Activated CD8-positive, alpha-beta T cell treated with anti-CD3 and anti-CD28 coated beads for 36 hours (primary cell): ENCODE data around the gene CHD1. TPM values are rescaled to one million over a fixed set of nuclear protein-coding genes. Genes with fewer than 3 reads are reported as not detected.

ENCODE experiments used
- ATAC-seq: fragments of 200-7000 bp; cut with Tn5 transposase; one replicate; pipeline ENCODE4 v1.10.0; 2021; ENCODE audit warnings: mild to moderate bottlenecking, moderate library complexity
- CTCF ChIA-PET: fragments of 350-600 bp; sonication (Branson Sonifier 250); formaldehyde crosslinking; loops from one replicate; lab custom pipeline; 2021; ENCODE audit warnings: antibody characterized with exemption; lab: Charles Lee
- POLR2A ChIA-PET: fragments of 350-600 bp; sonication (Branson Sonifier 250); formaldehyde crosslinking; loops from one replicate; lab custom pipeline; 2021; ENCODE audit warnings: antibody characterized with exemption; lab: Charles Lee
- DNase-seq: peaks from one replicate; pipeline ENCODE4 v3.0.0-alpha.2; 2020
- H3K27ac Mint-ChIP-seq: one replicate; pipeline ENCODE4 v1.8.0; 2021; ENCODE audit warnings: mild to moderate bottlenecking, mixed read lengths
- H3K27me3 Mint-ChIP-seq: one replicate; pipeline ENCODE4 v1.8.0; 2021; ENCODE audit warnings: mixed read lengths
- H3K36me3 Mint-ChIP-seq: one replicate; pipeline ENCODE4 v1.8.0; 2021; ENCODE audit warnings: low read depth, mixed read lengths
- H3K4me1 Mint-ChIP-seq: one replicate; pipeline ENCODE4 v1.8.0; 2021; ENCODE audit warnings: low read depth, mixed read lengths
- H3K4me3 Mint-ChIP-seq: one replicate; pipeline ENCODE4 v1.8.0; 2021; ENCODE audit warnings: mild to moderate bottlenecking, moderate library complexity, mixed read lengths
- H3K9me3 Mint-ChIP-seq: one replicate; pipeline ENCODE4 v1.8.0; 2021; ENCODE audit warnings: mixed read lengths
- CTCF ChIP-seq: fragments of 200-600 bp; IDR thresholded peaks from one replicate; pipeline ENCODE4 v1.8.0; 2022; ENCODE audit warnings: antibody characterized with exemption, mild to moderate bottlenecking
- intact Hi-C: fragments of 100-400 bp; cut with micrococcal nuclease; formaldehyde crosslinking; loops from one replicate; pipeline ENCODE4 v1.10.0; 2022
- total RNA-seq, 2 experiments: library from RNA; stranded (reverse); gene quantifications; one replicate each; pipeline ENCODE4 v1.2.3, GENCODE V29; 2021

CHD1 gene
- total RNA-seq, 2 experiments from 2014 or later: 52.0 to 52.8 TPM

- Mint-ChIP-seq H3K27ac (no peak overlapping the region), H3K27me3 (no peaks in the 10 kb centered on the region), H3K4me1 (no peaks in the 10 kb centered on the region), H3K36me3 (peaks cover 46% of the 10 kb centered on the region), H3K9me3 (no peaks in the 10 kb centered on the region), H3K4me3 (no peak overlapping the region)
- no peak for TF ChIP-seq CTCF
- ChIA-PET CTCF (interaction anchor here (0.9 to 2.6 kb wide), 3 partner anchors 15 to 167 kb away, joined by 3 to 7 read pairs (median 3); no protein-coding TSS in a partner anchor), POLR2A (no interaction called here)
- no peak for DNase-seq
- ATAC-seq: no peak
- intact Hi-C loops: no loop called here
Observed at GRCh38 chr5:98865690-98866089, 63.1 kb downstream of the CHD1 start.

GRCh38 chr5:98847054-98847453 lies 81.8 kb downstream of the CHD1 start:
- Mint-ChIP-seq H3K36me3 (no peaks in the 10 kb centered on the region), H3K4me1 (no peaks in the 10 kb centered on the region), H3K27me3 (no peaks in the 10 kb centered on the region), H3K27ac (no peak overlapping the region), H3K9me3 (peaks cover 2% of the 10 kb centered on the region), H3K4me3 (no peak overlapping the region)
- ChIA-PET CTCF (no interaction called here), POLR2A (no interaction called here)
- ATAC-seq: no peak
- DNase-seq: no peak
- intact Hi-C loops: no loop called here
- no peak for TF ChIP-seq CTCF

DNA sequence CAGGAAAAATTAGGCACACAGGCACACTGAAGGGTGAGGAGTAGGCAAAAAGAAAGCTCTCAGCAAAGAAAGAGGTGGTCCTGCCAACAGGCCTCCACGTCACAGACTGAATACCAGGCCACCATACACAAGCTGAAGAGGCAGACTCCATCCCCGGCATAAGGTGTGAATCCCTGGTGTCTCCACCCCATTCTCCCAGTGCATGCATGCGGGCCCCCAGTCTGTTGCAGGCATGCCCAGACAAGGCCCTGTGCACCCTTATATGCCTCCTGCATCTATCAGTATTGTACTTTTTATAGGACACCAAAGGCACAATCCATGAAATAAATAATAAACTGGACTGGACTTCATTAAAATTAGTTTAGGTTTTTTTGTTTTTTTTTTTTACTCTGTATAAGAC lies 82.3 kb downstream of the CHD1 start:
- Mint-ChIP-seq H3K9me3 (peaks cover 2% of the 10 kb centered on the region), H3K27ac (no peak overlapping the region), H3K4me1 (no peaks in the 10 kb centered on the region), H3K36me3 (no peaks in the 10 kb centered on the region), H3K4me3 (no peak overlapping the region), H3K27me3 (no peaks in the 10 kb centered on the region)
- TF ChIP-seq CTCF: no peak
- DNase-seq (no peak), ATAC-seq (no peak)
- ChIA-PET CTCF (no interaction called here), POLR2A (no interaction called here)
- intact Hi-C loops: no loop called here

DNA sequence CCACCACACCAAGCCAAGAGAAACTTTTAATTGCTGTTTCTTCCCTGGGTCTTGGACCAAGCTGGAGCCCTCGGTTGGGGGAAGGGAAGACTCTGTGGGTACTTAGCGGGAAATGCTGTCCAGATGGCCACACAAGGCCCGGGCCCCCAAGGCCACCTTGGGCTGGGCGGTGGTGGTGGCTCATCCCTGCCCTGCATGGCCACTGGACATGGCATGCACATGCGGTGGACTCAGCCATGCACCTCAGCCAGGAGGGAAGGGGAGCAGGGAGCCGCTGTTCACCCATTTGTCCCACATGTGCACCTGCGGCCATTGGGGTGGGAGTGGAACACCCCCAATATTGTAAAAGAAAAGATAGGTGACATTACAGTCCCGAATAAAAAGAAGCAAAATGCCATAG lies 82.9 kb downstream of the CHD1 start:
- POLR2A ChIA-PET: no interaction called here
- no peak overlapping the region for H3K4me3 Mint-ChIP-seq
- CTCF ChIA-PET: no interaction called here

DNA sequence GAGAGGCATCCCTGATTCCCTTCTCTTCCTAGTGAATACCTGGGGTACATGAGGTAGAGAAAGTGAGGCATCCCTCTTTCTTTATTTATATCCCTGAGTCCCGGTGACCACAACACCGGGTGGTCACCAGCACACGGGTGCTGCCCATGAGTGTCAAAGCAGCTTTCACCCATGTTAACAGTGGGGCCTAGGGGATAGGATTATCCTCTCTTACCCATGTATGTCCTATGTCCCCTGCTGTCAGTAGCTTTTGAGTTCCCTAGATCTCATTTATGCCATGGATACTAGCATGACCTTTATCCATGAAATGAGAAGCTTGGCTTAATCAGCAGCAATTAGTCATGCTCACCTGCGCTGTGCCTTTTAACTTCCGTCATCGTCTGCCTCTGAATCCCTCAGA lies 83.9 kb downstream of the CHD1 start:
- intact Hi-C loops: no loop called here
- ATAC-seq (no peak), DNase-seq (no peak)
- Mint-ChIP-seq H3K4me1 (no peaks in the 10 kb centered on the region), H3K27me3 (no peaks in the 10 kb centered on the region), H3K36me3 (no peaks in the 10 kb centered on the region), H3K9me3 (peaks cover 2% of the 10 kb centered on the region), H3K4me3 (no peak overlapping the region), H3K27ac (no peak overlapping the region)
- ChIA-PET POLR2A (no interaction called here), CTCF (interaction anchor here (1.6 kb wide), 1 partner anchor 60 kb away, joined by 4 read pairs; no protein-coding TSS in a partner anchor)
- TF ChIP-seq CTCF: no peak

More for the DNA sequence above, 82.9 kb downstream of the CHD1 start:
- ATAC-seq (no peak), DNase-seq (no peak)
- no peaks in the 10 kb centered on the region for H3K27me3 Mint-ChIP-seq
- intact Hi-C loops: no loop called here
- TF ChIP-seq CTCF: no peak
- no peak overlapping the region for H3K27ac Mint-ChIP-seq
- no peaks in the 10 kb centered on the region for H3K4me1 Mint-ChIP-seq
- peaks cover 2% of the 10 kb centered on the region for H3K9me3 Mint-ChIP-seq
- H3K36me3 Mint-ChIP-seq: no peaks in the 10 kb centered on the region
